ENCODE results near the gene RAF1. TPM values are rescaled to one million over a fixed set of nuclear protein-coding genes. Genes with fewer than 3 reads are reported as not detected.

The RAF1 gene
- total and polyA plus RNA-seq, 2 of the 13 experiments (the other 11 are each of a cell fraction or from before 2014, with no cell fraction given) = 72.2 to 91.4 TPM

DNA sequence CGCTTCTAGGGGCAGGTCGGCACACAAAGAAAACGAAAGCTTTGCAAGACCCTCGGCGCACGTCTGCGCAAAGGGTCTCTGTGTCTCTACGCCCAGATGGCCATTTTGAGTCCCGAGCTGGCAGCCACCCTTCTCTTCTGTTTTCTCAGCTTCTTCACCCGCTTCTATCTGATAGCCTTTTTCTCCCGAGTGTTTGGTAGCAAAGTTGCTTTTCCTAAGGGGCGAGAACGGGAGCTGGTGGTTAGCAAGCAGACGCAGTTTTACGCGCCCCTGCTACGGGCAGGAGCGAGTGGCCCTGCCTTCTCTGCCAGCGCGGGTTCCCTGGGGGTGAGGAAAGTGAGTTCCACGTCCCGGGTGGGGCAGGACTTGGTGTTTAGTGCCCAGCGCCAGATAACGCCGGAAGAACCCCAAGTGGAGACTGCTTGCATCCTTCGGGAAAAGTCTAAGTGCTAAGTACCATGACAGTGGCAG lies 110.0 kb downstream of the RAF1 start:
- Histone ChIP-seq H2AFZ (ENCODE audit: low read length) (peak overlapping the region; percentile 94), H3K9me3 (ENCODE audit: low read length) (no peaks in the 10 kb centered on the region), H4K20me1 (ENCODE audit: insufficient read depth, low read length) (peaks cover 11% of the 10 kb centered on the region; the same call in 1 of the 2 replicates), H3K36me3 (replicated peaks in 1 of 2; ENCODE audit: control insufficient read depth in 1 of 2, insufficient read depth in 2 of 2, low read length in 2 of 2) (no peaks in the 10 kb centered on the region), H3K79me2 (ENCODE audit: insufficient read depth, low read length) (peaks cover 20% of the 10 kb centered on the region), H3K27ac (ENCODE audit: extremely low read length, insufficient read depth, low read length) (peak overlapping the region; percentile 47), H3K4me2 (ENCODE audit: low read depth, low read length) (peak overlapping the region; percentile 86), H3K4me3 (replicated peaks in 1 of 3; ENCODE audit: insufficient read depth in 1 of 3, low read depth in 2 of 3, low read length in 3 of 3) (peak overlapping the region; percentile 78 to 83 (median 79)), H3K9ac (ENCODE audit: insufficient read depth, low read depth, low read length) (peak overlapping the region; percentile 69), H3K4me1 (ENCODE audit: insufficient read depth, low read length) (peaks cover 27% of the 10 kb centered on the region), H3K27me3 (ENCODE audit: control insufficient read depth in 1 of 2, insufficient read depth in 2 of 2, low read length in 2 of 2) (no peaks in the 10 kb centered on the region; a peak in 1 of 5 replicates)
- FAIRE-seq = no peak
- no peak for DNase-seq (ENCODE audit: low spot score)
- no peak for ATAC-seq
- WGBS (ENCODE audit: low lambda C conversion rate) = 2% methylated on average over 26 of the region's 26 CpGs
- CTCF ChIA-PET (ENCODE audit: low intra/inter-chr PET ratio, low total read pairs) = no interaction called here
- intact Hi-C loops (cut with micrococcal nuclease; ENCODE audit: unreplicated experiment) (no loop called here), in situ Hi-C loops (cut with HindIII; ENCODE audit: extremely low pct_ligation_motif_present, low pct_unique_long_range_greater_than_20kb) (no loop called here)
- POLR2A ChIA-PET = interaction anchor here (0.6 to 0.8 kb wide), 3 partner anchors 16 to 292 kb away, joined by 3 to 4 read pairs (median 3); partner anchors contain the start of gene RAF1
- no TSS peak for BruUV-seq (replicated peaks)
- no peak for TF ChIP-seq ZFX (CRISPR knock-in tag; IDR thresholded peaks at IDR 0.05; ENCODE audit: low read depth)
- TF ChIP-seq ZBTB3 (CRISPR knock-in tag; IDR thresholded peaks at IDR 0.05; ENCODE audit: borderline replicate concordance, low read depth) = no peak
- TF ChIP-seq, protein P1, sequence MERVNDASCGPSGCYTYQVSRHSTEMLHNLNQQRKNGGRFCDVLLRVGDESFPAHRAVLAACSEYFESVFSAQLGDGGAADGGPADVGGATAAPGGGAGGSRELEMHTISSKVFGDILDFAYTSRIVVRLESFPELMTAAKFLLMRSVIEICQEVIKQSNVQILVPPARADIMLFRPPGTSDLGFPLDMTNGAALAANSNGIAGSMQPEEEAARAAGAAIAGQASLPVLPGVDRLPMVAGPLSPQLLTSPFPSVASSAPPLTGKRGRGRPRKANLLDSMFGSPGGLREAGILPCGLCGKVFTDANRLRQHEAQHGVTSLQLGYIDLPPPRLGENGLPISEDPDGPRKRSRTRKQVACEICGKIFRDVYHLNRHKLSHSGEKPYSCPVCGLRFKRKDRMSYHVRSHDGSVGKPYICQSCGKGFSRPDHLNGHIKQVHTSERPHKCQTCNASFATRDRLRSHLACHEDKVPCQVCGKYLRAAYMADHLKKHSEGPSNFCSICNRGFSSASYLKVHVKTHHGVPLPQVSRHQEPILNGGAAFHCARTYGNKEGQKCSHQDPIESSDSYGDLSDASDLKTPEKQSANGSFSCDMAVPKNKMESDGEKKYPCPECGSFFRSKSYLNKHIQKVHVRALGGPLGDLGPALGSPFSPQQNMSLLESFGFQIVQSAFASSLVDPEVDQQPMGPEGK (CRISPR knock-in tag; IDR thresholded peaks at IDR 0.05) = no peak
- peak; percentile 61 for TF ChIP-seq POLR2G (IDR thresholded peaks at IDR 0.05; ENCODE audit: low read depth, low read length)
- TF ChIP-seq HMG20B (CRISPR knock-in tag; conservative IDR thresholded peaks at IDR 0.05) = no peak
- TF ChIP-seq HOXA3 (CRISPR knock-in tag; IDR thresholded peaks at IDR 0.05) = peak; percentile 35; the same call in 1 of the 2 replicates
- no peak for TF ChIP-seq ZBTB25 (CRISPR knock-in tag; IDR thresholded peaks at IDR 0.05)
- TF ChIP-seq ZBTB7B (CRISPR knock-in tag; IDR thresholded peaks at IDR 0.05) = peak; percentile 85
- TF ChIP-seq TRIM22 (IDR thresholded peaks at IDR 0.05) = no peak
- TF ChIP-seq, protein P2, sequence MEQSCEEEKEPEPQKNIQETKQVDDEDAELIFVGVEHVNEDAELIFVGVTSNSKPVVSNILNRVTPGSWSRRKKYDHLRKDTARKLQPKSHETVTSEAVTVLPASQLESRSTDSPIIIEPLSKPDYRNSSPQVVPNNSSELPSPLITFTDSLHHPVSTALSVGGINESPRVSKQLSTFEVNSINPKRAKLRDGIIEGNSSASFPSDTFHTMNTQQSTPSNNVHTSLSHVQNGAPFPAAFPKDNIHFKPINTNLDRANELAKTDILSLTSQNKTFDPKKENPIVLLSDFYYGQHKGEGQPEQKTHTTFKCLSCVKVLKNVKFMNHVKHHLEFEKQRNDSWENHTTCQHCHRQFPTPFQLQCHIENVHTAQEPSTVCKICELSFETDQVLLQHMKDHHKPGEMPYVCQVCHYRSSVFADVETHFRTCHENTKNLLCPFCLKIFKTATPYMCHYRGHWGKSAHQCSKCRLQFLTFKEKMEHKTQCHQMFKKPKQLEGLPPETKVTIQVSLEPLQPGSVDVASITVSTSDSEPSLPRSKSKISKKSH (CRISPR knock-in tag; IDR thresholded peaks at IDR 0.05; ENCODE audit: borderline replicate concordance) = 0 out of 2 replicates have a peak, but pooled peaks have one; percentile 48
- 0 out of 2 replicates have a peak, but pooled peaks have one; percentile 10 for TF ChIP-seq RXRB (CRISPR knock-in tag; IDR thresholded peaks at IDR 0.05; ENCODE audit: borderline replicate concordance)
- TF ChIP-seq RFXAP (CRISPR knock-in tag; IDR thresholded peaks at IDR 0.05; ENCODE audit: borderline replicate concordance) = no peak
- TF ChIP-seq GABPB1 (CRISPR knock-in tag; IDR thresholded peaks at IDR 0.05) = 0 out of 2 replicates have a peak, but pooled peaks have one; percentile 14
- 0 out of 4 replicates have a peak, but pooled peaks of 1 of the 2 experiments have one; percentile 22 for TF ChIP-seq POLR2A (IDR thresholded peaks at IDR 0.05; ENCODE audit: insufficient read depth in 1 of 2, low read depth in 2 of 2, low read length in 2 of 2)
- no peak for TF ChIP-seq PRDM15 (CRISPR knock-in tag; IDR thresholded peaks at IDR 0.05)
